ENCODE results near the gene DNM3.
"Not testable (repeated sequence)": the region's sequence is repeated elsewhere in the genome, so short reads cannot be mapped to it uniquely, and the experiment has no call there.

DNM3 gene

GRCh38 chr1:171985639-171986038 is 144.3 kb downstream of the DNM3 start:
- no peak for DNase-seq

DNA sequence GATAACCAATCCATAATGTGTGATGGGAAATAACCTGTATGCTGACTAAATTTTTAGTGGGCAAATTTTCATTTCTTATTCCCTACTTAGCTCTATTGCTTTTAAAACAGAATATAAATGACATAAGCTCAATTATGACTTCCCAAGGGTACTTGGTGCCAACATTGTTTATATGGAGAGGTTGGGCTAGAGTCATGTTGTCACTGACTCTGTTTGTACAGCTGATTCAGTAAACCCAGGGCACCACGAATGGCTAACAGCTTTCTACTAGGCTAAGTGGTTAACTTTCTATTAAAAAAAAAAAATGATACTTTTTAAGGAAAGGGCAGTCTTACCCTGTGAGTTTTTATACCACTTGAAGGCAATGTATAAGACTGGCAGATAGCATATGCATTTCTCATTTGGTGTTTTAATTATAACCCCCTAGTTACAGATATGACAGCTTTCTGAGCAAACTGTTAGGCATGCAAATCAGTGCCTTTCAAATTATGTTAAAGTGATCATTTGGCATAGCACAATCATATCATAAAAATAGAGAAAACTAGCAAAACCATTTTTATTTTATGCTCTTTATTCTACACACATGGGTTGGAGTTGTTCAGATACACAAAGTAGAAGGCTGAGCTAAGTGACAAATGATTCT is 147.1 kb downstream of the DNM3 start:
- DNase-seq: no peak

- no peak for DNase-seq
Measured at GRCh38 chr1:171990371-171990770, 149.1 kb downstream of the DNM3 start.

- DNase-seq: no peak
Measured at GRCh38 chr1:171994293-171994692, 153.0 kb downstream of the DNM3 start.

- no peak for DNase-seq
Measured at GRCh38 chr1:171995573-171995972, 154.3 kb downstream of the DNM3 start.

DNA sequence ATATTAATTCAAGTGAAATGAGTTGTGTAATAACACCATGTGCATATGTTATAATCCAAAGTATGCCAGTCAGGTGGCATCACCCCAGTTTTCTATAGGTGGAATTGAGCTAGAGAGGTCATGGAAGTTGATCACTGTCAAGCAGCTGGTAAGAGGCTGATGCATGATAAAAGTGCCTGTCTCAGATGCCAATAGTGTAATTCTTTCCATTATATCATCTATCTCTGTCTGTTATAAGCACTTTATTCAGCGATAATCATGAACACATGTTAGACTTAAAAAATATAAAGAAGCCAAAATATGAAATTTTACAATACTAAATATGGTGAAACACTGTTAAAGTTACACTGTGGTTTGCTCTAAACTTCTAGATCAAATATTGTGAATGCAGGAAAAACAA is 156.6 kb downstream of the DNM3 start:
- no peak for DNase-seq

DNA sequence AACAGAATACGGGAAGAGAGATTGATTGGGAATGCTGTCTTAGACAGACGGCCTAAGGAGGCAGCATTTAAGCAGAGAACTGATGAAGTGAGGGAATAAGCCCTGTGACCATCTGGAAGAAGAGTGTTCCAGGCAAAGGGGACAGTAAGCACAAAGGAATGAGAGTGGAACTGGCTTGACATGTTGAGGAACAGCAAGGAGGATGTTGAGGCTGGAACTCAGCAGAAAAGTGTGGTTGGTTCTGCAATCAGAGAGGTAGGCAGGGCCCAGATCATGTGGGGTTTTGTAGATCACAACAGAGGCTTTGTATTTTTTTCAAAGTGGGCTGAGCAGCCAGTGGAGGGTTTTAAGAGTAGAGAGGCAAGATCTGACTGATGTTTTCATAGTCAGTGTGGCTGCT is 157.4 kb downstream of the DNM3 start:
- no peak for DNase-seq

- DNase-seq: no peak
Measured at GRCh38 chr1:171999756-172000155, 158.5 kb downstream of the DNM3 start.

DNA sequence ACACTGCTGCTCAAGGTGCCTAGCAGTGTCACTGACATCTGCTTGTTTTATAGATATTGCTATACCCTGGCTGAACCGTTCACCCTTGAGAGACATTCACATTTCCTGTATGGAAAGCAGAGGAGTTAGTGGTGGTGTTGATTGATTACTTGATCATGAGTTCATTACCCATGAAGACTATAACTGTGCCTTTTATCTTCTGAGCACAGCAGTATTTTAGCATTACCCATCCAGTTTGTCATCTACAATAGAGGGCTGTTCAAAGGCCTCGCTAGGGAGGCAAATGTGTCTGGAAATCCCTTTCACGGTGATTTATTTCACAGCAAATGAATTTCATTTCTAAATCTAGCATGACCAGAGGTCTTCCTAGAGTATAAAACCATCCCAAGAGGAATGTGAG is 160.0 kb downstream of the DNM3 start:
- no peak for DNase-seq

DNA sequence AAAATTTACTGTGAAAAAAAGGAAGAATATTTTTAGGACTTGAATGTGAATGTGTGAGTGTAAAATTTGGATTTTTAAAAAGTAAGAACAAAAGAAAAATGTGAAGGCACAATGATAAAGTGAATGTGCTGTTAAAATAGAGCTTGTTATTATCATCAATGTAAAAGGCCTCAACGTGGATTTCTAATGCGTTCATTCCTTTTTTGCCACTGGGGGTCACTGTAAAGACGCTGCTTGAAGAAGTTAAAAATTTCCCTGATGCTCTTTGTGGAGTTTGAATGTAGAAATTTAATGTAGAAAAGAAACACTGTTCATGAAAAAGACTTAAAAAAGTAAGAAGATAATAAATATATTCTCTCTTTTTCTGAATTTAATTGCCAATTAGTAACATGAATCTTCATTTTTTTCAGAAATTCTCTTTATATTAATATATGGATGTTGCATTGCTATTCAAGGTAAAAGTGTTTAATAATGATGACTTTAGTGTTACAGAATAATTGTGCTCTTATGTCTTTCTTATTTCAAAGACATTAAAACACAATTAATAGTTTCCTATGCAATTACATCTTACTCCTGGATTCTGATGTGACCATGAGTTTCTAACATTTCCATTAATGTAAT is 161.5 kb downstream of the DNM3 start:
- peak; percentile 15 for DNase-seq

GRCh38 chr1:172003766-172004530 is 162.7 kb downstream of the DNM3 start:
- no peak for DNase-seq

GRCh38 chr1:172004671-172005070 is 163.4 kb downstream of the DNM3 start:
- DNase-seq: no peak

- no peak for DNase-seq
Measured at GRCh38 chr1:172005856-172006255, 164.6 kb downstream of the DNM3 start.

DNA sequence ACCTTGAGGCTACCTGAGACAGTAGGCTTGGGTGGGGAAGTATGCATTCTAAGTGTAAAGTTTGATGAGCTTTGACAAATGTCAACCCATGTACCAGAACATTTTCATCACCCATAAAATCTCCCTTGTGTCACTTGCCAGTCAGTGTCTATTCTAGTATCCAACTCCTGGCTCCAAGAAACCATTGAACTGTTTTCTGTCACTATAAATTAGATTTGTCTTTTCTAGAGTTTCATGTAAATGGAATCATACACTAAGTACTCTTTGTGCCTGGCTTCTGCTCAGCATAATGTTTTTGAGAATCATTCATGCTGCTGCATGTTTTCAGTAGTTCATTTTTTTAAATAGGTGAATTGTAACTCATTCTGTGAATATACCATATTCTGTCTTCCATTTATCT is 165.4 kb downstream of the DNM3 start:
- no peak for DNase-seq

DNA sequence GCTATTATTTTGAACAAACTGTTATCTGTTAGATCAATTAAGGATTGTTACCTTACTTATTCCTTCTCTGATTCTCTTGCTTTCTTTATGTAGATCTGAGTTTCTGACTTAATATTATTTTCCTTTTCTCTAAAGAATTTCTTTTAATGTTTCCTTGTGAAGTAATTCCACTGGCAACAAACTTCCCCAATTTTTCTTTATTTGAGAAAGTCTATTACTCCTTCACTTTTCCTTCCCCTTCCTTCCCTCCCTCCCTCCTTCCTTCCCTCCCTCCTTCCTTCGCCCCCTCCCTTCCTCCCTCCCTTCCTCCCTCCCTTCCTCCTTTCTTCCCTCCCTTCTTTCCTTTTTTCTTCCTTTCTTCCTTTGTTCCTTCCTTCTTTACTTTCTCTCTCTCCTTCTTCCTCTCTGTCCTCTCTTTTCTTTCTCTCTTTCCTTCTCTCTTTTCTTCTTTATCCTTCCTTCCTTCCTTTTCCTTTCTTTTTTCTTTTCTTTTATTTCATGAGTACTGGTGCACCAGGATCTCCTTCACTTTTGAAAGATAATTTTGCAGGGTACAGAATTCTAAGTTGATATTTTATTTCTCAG is 177.5 kb downstream of the DNM3 start:
- no peak for DNase-seq

GRCh38 chr1:172019976-172020375 is 178.7 kb downstream of the DNM3 start:
- DNase-seq: no peak

GRCh38 chr1:172024516-172024915 is 183.2 kb downstream of the DNM3 start:
- no peak for DNase-seq

DNA sequence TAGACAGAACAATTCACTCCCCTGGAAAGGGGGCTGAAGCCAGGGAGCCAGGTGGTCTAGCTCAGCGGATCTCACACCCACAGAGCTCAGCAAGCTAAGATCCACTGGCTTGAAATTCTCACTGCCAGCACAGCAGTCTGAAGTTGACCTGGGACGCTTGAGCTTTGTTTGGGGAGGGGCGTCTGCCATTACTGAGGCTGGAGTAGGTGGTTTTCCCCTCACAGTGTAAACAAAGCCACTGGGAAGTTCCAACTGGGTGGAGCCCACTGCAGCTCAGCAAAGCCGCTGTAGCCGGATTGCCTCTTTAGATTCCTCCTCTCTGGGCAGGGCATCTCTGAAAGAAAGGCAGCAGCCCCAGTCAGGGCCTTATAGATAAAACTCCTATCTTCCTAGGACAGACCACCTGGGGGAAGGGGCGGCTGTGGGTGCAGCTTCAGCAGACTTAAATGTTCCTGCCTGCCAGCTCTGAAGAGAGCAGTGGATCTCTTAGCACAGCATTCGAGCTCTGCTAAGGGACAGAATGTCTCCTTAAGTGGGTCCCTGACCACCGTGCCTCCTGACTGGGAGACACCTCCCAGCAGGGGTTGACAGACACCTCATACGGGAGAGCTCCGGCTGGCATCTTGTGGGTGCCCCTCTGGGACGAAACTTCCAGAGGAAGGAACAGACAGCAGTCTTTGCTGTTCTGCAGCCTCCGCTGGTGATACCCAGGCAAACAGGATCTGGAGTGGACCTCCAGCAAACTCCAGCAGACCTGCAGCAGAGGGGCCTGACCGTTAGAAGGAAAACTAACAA is 183.8 kb downstream of the DNM3 start:
- not testable (repeated sequence) for DNase-seq

- no peak for DNase-seq
Measured at GRCh38 chr1:172040466-172040865, 199.2 kb downstream of the DNM3 start.

DNA sequence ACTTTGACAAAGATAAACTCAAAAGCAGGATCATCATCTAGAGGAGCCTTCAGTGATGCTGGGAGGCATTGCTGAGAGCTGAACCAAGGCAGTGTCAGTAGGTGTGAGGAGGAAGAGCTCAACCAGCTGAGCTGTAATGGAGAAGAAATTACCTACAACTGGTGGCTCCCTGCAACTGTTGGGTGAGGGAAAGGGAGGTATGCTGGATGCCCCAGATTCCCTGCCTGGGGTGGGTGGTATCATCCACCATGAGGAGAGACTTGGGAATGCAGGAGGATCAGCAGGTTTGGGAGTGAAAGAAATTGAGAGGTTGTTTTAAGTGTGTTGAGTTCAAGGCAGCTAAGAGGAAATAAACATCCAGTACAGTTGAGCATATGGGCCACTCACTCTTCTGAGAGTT is 199.8 kb downstream of the DNM3 start:
- DNase-seq: no peak

- no peak for DNase-seq
Measured at GRCh38 chr1:172041742-172042141, 200.4 kb downstream of the DNM3 start.

GRCh38 chr1:172043900-172044299 is 202.6 kb downstream of the DNM3 start:
- DNase-seq: no peak

DNA sequence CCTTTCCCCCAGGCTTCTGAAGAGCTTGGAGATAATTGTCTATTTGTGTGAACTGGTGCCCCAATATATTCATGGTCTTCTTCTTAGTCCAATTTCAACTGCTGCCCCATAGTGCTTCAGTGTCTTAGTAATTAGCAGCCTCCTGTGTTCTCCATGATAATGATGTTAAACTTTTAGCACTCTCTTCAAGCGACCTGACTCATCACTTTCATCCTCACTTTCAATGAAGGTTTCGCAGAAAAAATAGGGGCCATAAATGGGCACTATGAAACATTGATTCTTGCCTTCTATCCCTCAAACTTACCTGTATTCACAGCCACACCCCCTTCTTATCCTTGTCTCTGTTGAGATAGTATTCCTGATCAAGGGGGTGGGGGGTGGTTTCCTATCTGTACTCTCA is 210.6 kb downstream of the DNM3 start:
- DNase-seq: no peak
